ENCODE data around the gene GJA3. TPM values are rescaled to one million over a fixed set of nuclear protein-coding genes. Genes with fewer than 3 reads are reported as not detected.

GJA3 gene
- total RNA-seq, 1 donor from 2014 or later: 0.59 TPM

DNA sequence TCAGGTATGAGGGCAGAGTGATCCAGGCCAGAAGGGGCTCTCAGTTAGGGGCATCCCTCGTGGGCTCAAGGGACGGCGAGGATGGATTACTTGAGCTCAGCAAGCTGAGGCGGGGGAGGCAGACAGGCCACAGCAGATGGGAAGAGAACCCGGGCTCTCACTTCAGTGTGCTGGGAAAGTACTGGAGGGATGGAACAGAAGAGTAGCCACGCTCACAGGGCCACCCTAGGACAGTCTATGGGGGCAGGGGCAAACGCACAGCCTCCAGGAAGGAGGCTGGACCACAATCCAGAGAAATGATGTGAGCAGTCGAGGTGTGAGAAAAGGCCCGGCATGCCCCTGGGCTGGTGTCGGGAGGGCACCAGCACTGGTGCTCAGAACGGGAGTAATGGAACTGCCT lies 9.2 kb downstream of the GJA3 start:
- Histone ChIP-seq H4K20me1 (ENCODE audit: insufficient read depth, low read length) (no peaks in the 10 kb centered on the region), H3K9me3 (ENCODE audit: insufficient read depth, low read depth, low read length) (no peaks in the 10 kb centered on the region), H3K79me2 (ENCODE audit: insufficient read depth, low read length) (no peaks in the 10 kb centered on the region), H2AFZ (ENCODE audit: low read depth, low read length) (no peak overlapping the region), H3K27me3 (ENCODE audit: insufficient read depth, low read length) (peaks cover 39% of the 10 kb centered on the region), H3K36me3 (ENCODE audit: insufficient read depth, low read length) (no peaks in the 10 kb centered on the region), H3K27ac (ENCODE audit: low read depth, low read length) (no peak overlapping the region), H3K4me2 (ENCODE audit: low read length) (no peak overlapping the region), H3K4me3 (ENCODE audit: insufficient read depth, low read depth, low read length) (no peak overlapping the region), H3K9ac (ENCODE audit: low read length) (no peak overlapping the region), H3K4me1 (ENCODE audit: insufficient read depth, low read length) (no peaks in the 10 kb centered on the region)
- H3K27me3 Mint-ChIP-seq (ENCODE audit: low read depth, unreplicated experiment): peaks cover 66% of the 10 kb centered on the region
- no peak for DNase-seq (ENCODE audit: low read depth)
- peaks cover 2% of the 10 kb centered on the region for H3K4me1 Mint-ChIP-seq (ENCODE audit: low read depth, unreplicated experiment)
- no peak for TF ChIP-seq EZH2 (IDR thresholded peaks at IDR 0.05; ENCODE audit: insufficient read depth, low read length)
- TF ChIP-seq, protein P1, sequence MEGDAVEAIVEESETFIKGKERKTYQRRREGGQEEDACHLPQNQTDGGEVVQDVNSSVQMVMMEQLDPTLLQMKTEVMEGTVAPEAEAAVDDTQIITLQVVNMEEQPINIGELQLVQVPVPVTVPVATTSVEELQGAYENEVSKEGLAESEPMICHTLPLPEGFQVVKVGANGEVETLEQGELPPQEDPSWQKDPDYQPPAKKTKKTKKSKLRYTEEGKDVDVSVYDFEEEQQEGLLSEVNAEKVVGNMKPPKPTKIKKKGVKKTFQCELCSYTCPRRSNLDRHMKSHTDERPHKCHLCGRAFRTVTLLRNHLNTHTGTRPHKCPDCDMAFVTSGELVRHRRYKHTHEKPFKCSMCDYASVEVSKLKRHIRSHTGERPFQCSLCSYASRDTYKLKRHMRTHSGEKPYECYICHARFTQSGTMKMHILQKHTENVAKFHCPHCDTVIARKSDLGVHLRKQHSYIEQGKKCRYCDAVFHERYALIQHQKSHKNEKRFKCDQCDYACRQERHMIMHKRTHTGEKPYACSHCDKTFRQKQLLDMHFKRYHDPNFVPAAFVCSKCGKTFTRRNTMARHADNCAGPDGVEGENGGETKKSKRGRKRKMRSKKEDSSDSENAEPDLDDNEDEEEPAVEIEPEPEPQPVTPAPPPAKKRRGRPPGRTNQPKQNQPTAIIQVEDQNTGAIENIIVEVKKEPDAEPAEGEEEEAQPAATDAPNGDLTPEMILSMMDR (IDR thresholded peaks at IDR 0.05; ENCODE audit: insufficient read depth, low read depth, low read length): no peak
- H3K27ac Mint-ChIP-seq (ENCODE audit: unreplicated experiment): no peak overlapping the region
- FAIRE-seq: no peak
- peak overlapping the region; percentile 57 for H3K4me3 Mint-ChIP-seq (ENCODE audit: unreplicated experiment)
- H3K36me3 Mint-ChIP-seq (ENCODE audit: low read depth, unreplicated experiment): no peaks in the 10 kb centered on the region
- H3K9me3 Mint-ChIP-seq (ENCODE audit: unreplicated experiment): peaks cover 3% of the 10 kb centered on the region

DNA sequence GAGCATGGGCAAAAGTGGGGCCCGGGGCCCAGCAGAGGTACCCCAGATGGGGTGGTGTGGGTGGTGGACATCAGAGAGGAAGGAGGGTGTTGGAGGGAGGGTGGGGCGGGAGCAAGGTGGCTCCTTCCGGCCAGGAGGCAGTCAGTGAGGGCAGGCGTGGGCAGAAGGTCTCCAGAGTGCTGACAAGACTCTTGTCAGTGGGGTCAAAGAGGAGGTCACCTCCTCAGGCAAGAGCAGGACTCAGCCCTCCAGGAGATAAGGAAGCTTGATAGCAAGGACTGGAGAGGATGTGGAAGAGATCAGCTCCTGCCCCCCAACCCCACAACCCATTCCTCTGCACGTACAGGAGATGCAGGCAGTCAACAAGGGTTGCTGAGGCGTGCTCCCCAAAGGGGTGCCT lies 9.8 kb downstream of the GJA3 start:
- TF ChIP-seq EZH2 (IDR thresholded peaks at IDR 0.05; ENCODE audit: insufficient read depth, low read length): no peak
- TF ChIP-seq, protein P1 (IDR thresholded peaks at IDR 0.05; ENCODE audit: insufficient read depth, low read depth, low read length): no peak

DNA sequence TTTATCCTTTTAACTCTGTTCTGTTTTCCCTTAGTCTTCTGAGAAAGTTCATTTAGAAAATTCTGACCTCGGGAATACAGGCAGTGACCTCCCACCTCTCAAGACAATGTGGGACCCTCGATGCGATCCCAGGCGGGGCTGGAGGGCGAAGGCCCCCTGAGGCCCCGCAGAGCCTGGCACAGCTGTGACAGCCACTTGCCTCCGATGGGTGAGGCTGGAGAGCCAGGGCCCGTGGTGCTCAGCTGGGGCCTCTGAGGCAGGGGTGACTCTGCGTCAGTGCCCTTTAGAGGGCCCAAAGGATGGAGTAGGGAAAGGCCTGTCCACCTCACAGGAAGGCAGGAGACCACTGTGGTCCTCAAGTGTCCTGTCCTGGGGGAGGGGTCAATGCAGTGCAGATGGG lies 10.3 kb downstream of the GJA3 start:
- H3K36me3 ChIP-seq (ENCODE audit: insufficient read depth, low read length): no peaks in the 10 kb centered on the region
- DNase-seq (ENCODE audit: low read depth) (no peak), FAIRE-seq (no peak)
- no peak overlapping the region for H3K27ac ChIP-seq (ENCODE audit: low read depth, low read length)
- Mint-ChIP-seq H3K27me3 (ENCODE audit: low read depth, unreplicated experiment) (peaks cover 70% of the 10 kb centered on the region), H3K4me3 (ENCODE audit: unreplicated experiment) (no peak overlapping the region), H3K36me3 (ENCODE audit: low read depth, unreplicated experiment) (no peaks in the 10 kb centered on the region), H3K4me1 (ENCODE audit: low read depth, unreplicated experiment) (peaks cover 2% of the 10 kb centered on the region), H3K9me3 (ENCODE audit: unreplicated experiment) (peaks cover 3% of the 10 kb centered on the region), H3K27ac (ENCODE audit: unreplicated experiment) (no peak overlapping the region)
- H2AFZ ChIP-seq (ENCODE audit: low read depth, low read length): no peak overlapping the region
- H3K79me2 ChIP-seq (ENCODE audit: insufficient read depth, low read length): no peaks in the 10 kb centered on the region
- TF ChIP-seq EZH2 (IDR thresholded peaks at IDR 0.05; ENCODE audit: insufficient read depth, low read length): no peak
- TF ChIP-seq, protein P1 (IDR thresholded peaks at IDR 0.05; ENCODE audit: insufficient read depth, low read depth, low read length): no peak
- H3K4me2 ChIP-seq (ENCODE audit: low read length): no peak overlapping the region
- no peak overlapping the region for H3K9ac ChIP-seq (ENCODE audit: low read length)
- H4K20me1 ChIP-seq (ENCODE audit: insufficient read depth, low read length): no peaks in the 10 kb centered on the region
- H3K27me3 ChIP-seq (ENCODE audit: insufficient read depth, low read length): peaks cover 40% of the 10 kb centered on the region
- H3K4me1 ChIP-seq (ENCODE audit: insufficient read depth, low read length): no peaks in the 10 kb centered on the region
- H3K9me3 ChIP-seq (ENCODE audit: insufficient read depth, low read depth, low read length): no peaks in the 10 kb centered on the region
- H3K4me3 ChIP-seq (ENCODE audit: insufficient read depth, low read depth, low read length): no peak overlapping the region

More for the DNA sequence above, 9.8 kb downstream of the GJA3 start:
- FAIRE-seq (no peak), DNase-seq (ENCODE audit: low read depth) (no peak)
- Mint-ChIP-seq H3K4me3 (ENCODE audit: unreplicated experiment) (no peak overlapping the region), H3K36me3 (ENCODE audit: low read depth, unreplicated experiment) (no peaks in the 10 kb centered on the region), H3K27ac (ENCODE audit: unreplicated experiment) (no peak overlapping the region), H3K27me3 (ENCODE audit: low read depth, unreplicated experiment) (peaks cover 70% of the 10 kb centered on the region), H3K4me1 (ENCODE audit: low read depth, unreplicated experiment) (peaks cover 2% of the 10 kb centered on the region), H3K9me3 (ENCODE audit: unreplicated experiment) (peaks cover 3% of the 10 kb centered on the region)
- Histone ChIP-seq H3K27ac (ENCODE audit: low read depth, low read length) (no peak overlapping the region), H2AFZ (ENCODE audit: low read depth, low read length) (no peak overlapping the region), H3K79me2 (ENCODE audit: insufficient read depth, low read length) (no peaks in the 10 kb centered on the region), H3K27me3 (ENCODE audit: insufficient read depth, low read length) (peaks cover 40% of the 10 kb centered on the region), H3K4me2 (ENCODE audit: low read length) (no peak overlapping the region), H3K9ac (ENCODE audit: low read length) (no peak overlapping the region), H3K36me3 (ENCODE audit: insufficient read depth, low read length) (no peaks in the 10 kb centered on the region), H3K4me3 (ENCODE audit: insufficient read depth, low read depth, low read length) (no peak overlapping the region), H4K20me1 (ENCODE audit: insufficient read depth, low read length) (no peaks in the 10 kb centered on the region), H3K9me3 (ENCODE audit: insufficient read depth, low read depth, low read length) (no peaks in the 10 kb centered on the region), H3K4me1 (ENCODE audit: insufficient read depth, low read length) (no peaks in the 10 kb centered on the region)

Data from astrocyte (in vitro differentiated cells and primary cell).